NCI-H2196 treated with DMSO at 0.1 percent for 48 hours (cell line): Measurements from ENCODE around the gene TNFRSF12A.

Experiments used
- DNase-seq: peaks from one replicate; lab custom pipeline; 2025; ENCODE audit not compliant: unreplicated experiment; lab: John Stamatoyannopoulos, UW

TNFRSF12A gene

DNA sequence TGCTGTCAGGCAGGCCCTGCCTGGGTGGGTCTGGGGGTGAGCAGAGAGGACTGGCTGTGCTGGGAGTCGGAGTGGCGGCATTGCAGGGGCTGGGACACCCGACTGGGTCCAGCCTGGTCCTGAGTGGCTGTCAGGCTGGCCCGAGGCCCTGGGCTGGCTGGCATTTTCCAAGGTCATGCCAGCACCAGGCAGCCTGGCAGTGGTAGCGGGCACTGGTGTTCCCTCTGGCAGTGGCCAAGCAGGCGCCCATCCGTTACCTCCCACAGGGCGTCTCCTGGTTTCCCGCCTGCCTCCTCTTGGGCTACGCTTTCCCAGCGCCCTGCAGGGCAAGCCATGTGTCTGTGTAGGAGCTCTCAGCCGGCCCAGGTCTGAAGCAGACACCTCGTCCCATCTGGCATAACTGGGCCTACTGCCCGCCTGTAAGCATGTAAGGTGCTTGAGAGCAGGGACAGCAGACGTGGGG lies 34.2 kb upstream of the TNFRSF12A start:
- DNase-seq, result no peak

- no peak for DNase-seq
Measured at GRCh38 chr16:2986623-2987188, 33.5 kb upstream of the TNFRSF12A start.

DNA sequence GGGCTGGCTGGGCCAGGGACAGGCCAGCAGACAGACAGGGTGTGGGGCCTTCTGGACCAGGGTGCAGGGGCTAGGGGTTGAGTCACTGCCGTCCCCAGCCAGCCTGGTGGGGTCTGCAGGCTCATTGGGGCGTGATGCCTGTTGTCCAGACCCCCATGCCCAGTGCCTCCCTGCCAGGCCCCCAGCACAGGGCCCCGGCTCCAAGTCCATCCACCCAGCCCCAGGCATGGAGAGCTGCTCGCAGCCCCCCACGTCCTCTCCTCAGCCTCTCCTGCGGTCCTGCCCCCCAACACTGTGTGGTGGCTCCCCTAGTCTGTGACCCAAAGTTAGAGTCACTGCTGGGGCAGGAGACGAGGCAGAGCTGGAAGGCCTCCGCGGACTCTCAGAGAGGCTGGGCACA lies 32.9 kb upstream of the TNFRSF12A start:
- DNase-seq, result no peak

- DNase-seq, result no peak
Measured at GRCh38 chr16:2987833-2988232, 32.3 kb upstream of the TNFRSF12A start.

GRCh38 chr16:2988590-2989099 lies 31.5 kb upstream of the TNFRSF12A start:
- no peak for DNase-seq

GRCh38 chr16:2990891-2991290 lies 29.3 kb upstream of the TNFRSF12A start:
- DNase-seq, result no peak

DNA sequence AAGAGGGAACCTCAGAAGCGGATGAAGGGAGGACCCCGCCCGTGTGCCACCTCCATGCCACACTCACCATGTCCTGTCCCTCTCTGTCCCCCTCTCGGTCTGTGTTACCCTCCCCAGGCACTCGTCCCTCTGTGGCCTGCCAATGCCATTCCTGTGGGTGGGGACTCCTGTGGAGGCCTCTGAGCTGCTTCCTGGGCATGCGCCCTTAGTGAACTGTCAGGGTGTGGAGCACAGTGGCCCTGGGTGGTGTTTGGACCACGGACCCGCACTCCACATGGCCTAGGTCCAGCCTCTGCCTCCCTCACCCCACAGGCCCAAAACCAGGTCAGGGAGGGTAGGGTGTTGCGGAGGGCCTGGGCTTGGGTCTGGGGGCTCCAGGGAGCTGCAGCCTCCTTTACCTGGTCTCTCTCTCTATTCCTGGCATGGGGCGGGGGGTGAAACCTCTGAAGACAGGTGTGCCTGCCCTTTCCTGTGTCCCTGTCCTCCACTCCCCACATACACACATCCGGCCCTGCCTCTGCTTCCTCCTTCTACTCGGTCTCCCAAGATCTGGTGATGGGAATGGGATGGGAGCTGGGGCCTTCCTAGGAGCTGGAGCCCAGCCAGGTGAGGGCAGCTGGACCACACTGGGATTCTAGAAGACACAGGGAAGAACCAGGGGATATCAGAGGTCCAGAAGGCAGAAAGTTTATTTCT lies 28.5 kb upstream of the TNFRSF12A start:
- DNase-seq, result no peak

DNA sequence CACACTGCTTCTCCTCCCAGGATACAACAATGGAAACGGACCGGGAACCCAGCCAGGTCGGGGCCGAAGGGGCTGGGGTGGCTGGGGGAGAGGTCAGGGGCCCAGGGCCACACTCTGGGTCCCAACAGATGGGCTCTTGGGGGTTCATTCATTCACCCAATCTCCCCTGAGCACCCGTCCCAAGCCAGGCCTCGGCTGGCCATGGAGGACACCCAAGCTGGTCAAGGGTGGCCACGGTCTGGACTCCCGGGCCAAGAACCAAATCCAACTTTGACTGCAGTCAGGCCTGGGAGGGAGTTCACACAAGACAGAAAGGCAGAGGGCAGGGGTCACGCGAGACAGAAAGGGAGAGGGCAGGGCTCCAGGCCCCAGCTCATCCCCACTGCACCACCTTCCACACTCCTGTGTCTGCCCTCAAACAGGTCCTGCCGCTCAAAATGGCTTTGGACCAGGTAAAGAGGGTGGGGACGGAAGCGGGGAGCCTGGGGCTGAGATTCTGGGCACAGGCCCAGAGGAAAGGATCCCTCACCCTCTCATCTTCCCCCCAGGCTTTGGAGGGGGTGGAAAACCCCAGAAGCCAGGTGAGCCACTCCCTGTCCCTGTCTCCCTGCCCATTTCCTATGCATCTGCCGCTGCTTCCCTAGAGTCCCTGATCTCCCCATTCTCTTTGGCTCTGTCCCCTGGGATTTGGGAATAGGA lies 27.6 kb upstream of the TNFRSF12A start:
- no peak for DNase-seq

DNA sequence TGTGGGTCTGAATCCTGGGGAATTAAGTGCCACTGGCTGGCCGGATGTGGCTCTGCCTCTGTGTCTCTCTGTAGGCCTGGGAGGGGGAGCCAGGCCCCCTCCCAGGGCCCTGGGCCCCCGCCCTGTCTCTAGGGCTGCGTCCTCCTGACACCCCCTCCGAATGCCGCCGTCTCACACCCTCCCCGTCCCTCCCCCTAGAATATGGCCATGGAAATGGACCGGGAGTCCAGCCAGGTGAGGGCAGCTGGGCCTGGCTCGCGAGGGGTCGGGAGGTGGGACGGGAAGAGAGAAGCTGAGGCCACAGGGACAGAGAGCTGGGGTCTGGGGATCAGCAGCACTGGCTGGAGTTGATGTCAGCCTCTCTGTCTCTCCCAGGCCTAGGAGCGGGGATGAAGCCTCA lies 23.9 kb upstream of the TNFRSF12A start:
- DNase-seq, result no peak

DNA sequence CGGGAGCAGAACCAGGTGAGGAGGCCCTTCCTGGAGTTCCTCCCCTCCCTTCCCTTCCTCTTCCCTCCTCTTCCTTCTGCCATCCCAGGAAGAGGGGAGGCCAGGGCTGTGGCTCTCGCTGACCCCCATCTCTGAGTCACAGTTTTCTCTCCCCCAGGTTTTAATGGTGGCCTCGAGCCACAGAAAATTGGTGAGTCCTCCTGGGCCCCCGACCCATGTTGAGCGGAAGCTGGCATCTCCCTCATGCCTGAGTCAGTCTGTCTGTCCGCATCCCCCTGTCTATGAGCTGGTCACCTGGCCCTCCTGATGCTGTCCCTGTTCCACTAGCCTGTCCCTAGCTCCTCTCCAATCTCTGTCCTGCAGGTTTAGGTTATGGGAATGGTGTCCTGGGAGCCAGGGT lies 20.2 kb upstream of the TNFRSF12A start:
- DNase-seq, result no peak

DNA sequence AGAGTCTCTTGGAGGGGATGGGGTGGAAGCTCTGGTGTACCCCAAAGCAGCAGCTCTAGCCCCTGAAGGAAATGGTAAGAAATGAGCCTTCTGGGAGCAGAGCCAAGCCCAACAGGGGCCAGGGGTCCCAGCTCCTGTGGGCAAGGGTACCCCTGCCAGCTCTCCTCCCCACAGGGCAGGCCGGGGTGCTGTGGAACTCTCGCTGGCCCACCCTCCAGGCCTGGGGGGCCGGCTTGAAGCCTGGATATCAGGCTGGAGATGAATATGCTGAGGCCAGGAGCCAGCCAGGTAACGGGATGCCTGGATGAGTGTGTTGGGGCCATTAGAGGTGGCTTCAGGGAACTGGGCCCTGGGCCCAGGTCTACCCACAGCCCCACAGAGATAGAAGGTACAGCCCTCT lies 19.6 kb upstream of the TNFRSF12A start:
- no peak for DNase-seq

- DNase-seq, result no peak
Measured at GRCh38 chr16:3001316-3001715, 18.9 kb upstream of the TNFRSF12A start.

DNA sequence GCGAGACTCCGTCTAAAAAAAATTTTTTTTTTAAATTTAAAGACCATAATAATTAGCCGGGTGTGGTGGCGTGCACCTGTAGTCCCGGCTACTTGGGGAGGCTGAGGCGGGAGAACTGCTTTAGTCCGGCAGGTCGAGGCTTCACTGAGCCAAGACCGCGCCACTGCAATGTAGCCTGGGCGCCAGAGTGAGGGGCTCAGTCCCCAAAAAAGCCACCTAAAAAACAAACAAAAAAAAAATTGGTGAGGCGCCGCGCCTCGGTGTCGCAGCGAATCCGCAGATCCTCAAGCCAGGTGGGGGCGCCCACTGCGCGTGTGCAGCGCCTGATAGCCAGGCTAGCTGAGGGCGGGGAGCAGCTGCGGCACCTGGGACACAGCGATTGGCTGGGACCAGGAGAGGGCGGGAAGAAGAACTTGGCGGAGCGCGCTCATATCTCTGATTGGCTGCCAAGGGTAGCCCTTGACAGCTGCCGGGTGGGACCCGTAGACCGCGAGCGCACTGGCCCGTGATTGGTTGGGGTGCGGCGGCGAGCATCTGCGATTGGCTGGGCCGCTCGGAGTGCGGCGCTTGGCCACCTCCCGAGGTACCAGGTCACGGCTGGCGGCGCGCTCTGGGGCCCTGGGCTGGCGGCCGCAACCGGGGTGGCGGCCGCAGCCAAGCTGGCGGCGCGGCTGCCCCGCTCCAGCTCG lies 16.4 kb upstream of the TNFRSF12A start:
- peak; percentile 98 for DNase-seq

- no peak for DNase-seq
Measured at GRCh38 chr16:3004319-3004718, 15.8 kb upstream of the TNFRSF12A start.

GRCh38 chr16:3004781-3005284 lies 15.3 kb upstream of the TNFRSF12A start:
- peak; percentile 30 for DNase-seq

DNA sequence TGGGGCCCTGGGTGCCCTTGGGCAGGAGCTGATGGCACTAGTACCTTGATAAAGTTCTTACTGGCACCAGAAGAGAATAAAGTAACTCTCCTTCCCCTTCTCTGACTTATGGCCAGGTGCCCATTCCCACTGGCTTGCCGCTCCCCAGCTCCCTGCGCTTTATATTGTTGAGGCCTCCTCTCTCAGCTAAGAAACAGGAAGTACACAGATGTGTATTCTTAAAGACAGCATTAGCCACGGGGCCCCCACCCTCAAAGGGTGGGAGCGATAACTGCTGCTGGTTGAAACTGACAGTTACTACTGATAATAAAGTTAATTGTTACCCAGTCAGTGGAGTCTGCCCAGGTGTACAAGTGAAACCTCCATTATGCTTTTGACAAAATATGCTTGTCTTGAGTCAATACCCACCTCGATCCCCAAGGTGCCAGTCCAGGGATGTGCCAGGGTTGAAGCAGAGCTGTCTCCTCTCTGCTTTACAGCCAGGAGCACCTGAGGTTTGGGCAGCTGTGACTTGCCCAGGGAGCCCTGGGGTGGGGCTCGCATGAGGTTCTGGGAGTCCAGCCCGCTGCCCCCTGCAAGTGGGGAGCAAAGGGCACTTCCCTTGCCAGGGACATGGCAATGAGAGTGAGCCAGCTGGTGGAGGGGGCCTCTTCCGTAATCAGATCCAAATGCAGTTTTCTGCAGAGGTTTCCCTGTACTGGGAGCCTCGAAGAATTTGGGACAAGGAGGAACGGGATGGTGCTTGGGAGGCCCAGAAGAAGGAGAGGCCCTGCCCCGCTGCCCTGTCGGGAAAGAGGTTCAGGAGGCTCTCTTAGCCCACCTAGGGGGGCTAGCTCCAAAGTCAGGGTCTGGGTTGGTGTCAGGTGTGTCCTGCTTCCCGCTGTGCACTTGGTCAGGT lies 12.9 kb upstream of the TNFRSF12A start:
- no peak for DNase-seq

DNA sequence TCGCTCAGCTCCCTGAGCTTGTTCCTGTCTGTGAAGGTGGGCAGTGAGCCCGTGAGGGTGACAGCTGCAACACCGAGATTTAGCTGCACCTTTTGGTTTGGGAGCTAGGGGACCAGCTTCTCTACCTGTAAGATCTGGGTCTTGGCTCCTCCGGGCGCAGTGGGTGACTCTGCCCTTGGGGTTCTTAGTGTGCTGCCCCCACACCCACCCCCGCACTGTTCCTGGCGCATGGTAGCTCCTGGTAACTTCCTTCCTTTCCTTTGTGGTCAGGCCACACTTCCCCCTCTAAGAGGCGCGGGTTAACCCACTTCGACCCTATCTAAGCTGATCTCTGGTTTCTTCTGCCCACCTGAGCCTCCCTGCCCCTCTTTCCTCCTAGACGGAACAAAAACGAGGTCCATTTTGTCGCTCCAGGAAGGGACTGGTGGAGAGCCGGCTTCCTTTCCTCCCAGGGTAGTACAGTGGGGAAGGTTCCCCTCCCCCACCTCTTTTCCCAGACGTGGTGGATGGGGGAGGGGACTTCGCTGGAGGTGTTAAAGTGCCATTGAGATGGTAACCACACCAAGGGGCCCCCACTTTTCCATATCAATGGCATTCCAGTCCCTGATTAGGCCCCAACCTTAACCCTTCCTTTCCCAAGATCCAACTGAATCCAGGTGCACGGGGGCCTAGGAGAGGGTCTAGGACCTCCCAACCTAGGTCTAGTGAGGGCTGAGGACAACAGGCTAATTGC lies 12.0 kb upstream of the TNFRSF12A start:
- DNase-seq, result no peak

- no peak for DNase-seq
Measured at GRCh38 chr16:3008690-3009037, 11.5 kb upstream of the TNFRSF12A start.

GRCh38 chr16:3009568-3010390 lies 10.4 kb upstream of the TNFRSF12A start:
- DNase-seq, result peak; percentile 32
